Coronary artery (tissue), 2 donors: ENCODE data around the gene SLC15A3.

Experiments used
- DNase-seq: peaks from one replicate; pipeline ENCODE4 v3.0.0-alpha.2; 2017; ENCODE audit warnings: low spot score
- H3K27ac ChIP-seq, 2 donors: fragments of 200-600 bp; sonication (generic); one replicate each; pipeline ENCODE4 v1.5.1; 2016 to 2019
- H3K4me3 ChIP-seq: fragments of 200-600 bp; sonication (generic); 2 replicates; pipeline ENCODE4 v1.5.1; 2016; ENCODE audit warnings: mild to moderate bottlenecking, moderate library complexity
- CTCF ChIP-seq: fragments of 200-600 bp; sonication (generic); IDR thresholded peaks from one replicate; pipeline ENCODE4 v1.5.1; 2019; ENCODE audit warnings: antibody characterized with exemption

Gene SLC15A3

DNA sequence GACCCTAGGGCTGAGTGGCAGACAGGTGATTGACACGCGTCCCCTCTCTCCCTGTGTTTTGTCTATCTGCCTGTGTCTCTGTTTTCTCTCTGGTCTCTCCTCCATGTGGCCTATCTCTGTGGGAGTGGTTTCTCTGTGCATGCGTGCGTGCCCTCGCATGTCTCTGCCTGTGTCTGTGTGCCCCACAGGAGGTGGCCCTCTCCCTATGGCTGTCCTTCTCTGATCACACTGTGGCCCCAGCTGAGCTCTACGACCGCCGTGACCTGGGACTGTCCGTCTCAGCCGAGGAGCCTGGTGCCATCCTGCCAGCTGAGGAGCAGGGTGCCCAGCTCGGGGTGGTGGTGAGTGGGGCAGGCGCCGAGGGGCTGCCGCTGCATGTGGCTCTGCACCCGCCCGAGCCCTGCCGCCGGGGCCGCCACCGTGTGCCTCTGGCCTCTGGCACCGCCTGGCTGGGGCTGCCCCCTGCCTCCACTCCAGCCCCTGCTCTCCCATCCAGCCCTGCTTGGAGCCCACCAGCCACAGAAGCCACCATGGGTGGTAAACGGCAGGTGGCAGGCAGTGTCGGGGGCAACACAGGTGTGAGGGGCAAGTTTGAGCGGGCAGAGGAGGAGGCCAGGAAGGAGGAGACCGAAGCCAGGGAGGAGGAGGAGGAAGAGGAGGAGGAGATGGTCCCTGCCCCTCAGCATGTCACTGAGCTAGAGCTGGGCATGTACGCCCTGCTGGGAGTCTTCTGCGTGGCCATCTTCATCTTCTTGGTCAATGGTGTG is 16.1 kb downstream of the SLC15A3 start:
- no peak for TF ChIP-seq CTCF
- no peak overlapping the region for H3K27ac ChIP-seq
- no peak for DNase-seq
- no peak overlapping the region for H3K4me3 ChIP-seq

DNA sequence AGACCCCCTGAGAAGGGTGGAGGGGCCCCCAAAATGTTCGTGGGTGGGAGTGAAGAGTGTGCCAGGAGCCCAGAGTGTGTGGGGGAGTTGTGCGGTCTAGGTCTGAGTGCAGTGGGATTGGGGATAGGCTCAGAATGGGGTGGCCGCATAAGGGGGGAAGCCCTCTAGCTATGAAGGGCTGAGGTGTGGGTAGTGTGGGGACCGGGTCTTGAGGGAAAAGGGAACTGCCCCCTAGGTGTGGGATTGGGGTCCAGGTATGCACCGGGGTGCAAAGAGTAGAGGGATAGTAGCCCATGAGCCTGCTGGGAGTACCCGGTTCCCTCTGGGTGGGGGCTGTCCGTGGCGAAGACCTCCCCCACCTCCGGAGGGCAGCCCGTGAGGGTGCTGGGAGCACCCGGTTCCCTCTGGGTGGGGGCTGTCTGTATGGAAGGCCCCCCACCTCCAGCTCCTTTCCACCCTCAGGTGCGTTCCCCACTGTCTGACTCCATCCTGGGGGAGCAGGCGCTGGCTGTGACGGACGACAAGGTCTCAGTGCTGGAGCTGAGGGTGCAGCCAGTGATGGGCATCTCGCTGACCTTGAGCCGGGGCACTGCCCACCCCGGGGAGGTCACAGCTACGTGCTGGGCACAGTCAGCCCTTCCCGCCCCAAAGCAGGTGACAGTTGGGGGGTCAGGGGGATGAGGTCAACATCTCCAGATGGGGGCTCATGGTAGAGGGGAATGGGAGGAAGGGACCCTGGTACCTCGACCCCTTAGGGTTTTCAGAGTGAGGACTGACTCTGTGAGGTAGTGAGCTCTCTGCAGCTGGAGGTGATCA is 17.0 kb downstream of the SLC15A3 start:
- DNase-seq: no peak
- TF ChIP-seq CTCF: no peak
- Histone ChIP-seq H3K27ac (no peak overlapping the region), H3K4me3 (no peak overlapping the region)

GRCh38 chr11:60934124-60934789 is 17.7 kb downstream of the SLC15A3 start:
- DNase-seq: no peak
- TF ChIP-seq CTCF: no peak
- Histone ChIP-seq H3K4me3 (no peak overlapping the region), H3K27ac (no peak overlapping the region)

GRCh38 chr11:60933416-60934123 is 18.4 kb downstream of the SLC15A3 start:
- H3K27ac ChIP-seq: no peak overlapping the region
- DNase-seq: no peak
- no peak overlapping the region for H3K4me3 ChIP-seq
- TF ChIP-seq CTCF: no peak

DNA sequence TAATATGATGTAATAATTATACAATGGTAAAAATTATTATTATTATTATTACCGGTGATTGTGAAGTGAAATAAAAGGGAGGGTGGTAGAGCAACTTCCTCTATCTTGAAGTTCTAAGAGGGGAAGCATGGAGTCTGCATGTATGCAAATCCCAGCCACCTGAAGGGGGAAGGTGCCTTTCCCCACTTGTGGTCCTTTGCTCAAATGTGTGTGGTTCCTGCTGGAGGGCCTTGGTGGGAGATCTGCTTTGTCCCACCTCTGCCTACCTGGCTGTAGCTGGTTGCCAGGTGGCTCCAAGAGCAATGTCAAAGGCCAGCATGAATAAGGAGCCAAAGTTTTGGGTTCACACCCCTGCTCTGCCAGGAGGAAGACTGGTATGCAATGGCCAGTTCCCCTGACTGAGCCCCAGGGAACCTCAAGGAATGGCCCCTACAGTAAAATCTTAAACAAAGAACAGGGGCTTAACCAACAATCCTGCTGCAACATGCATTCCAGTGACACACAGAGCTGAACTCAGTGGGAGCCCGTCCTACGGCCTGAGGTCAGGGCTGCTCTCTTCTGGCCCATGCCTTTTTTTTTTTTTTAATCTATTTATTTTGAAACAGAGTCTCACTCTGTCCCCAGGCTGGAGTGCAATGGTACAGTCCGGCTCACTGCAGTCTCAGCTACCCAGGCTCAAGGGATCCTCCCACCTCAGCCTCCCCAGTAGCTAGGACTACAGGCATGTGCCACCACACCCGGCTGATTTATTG is 19.2 kb downstream of the SLC15A3 start:
- Histone ChIP-seq H3K4me3 (no peak overlapping the region), H3K27ac (no peak overlapping the region)
- DNase-seq: no peak
- TF ChIP-seq CTCF: no peak

- no peak for TF ChIP-seq CTCF
- Histone ChIP-seq H3K4me3 (no peak overlapping the region), H3K27ac (no peak overlapping the region)
- DNase-seq: no peak
These were observed 20.1 kb downstream of the SLC15A3 start for GRCh38 chr11:60931917-60932316.
